SU-DHL-6 (cell line): Measurements from ENCODE around the gene RNF135.
"Not testable (repeated sequence)": the region's sequence is repeated elsewhere in the genome, so short reads cannot be mapped to it uniquely, and the experiment has no call there.

Source experiments
- H2AFZ ChIP-seq: fragments of 200-600 bp; sonication (generic); 2 replicates; pipeline ENCODE4 v1.6.1; 2014; ENCODE audit warnings: low read depth, mild to moderate bottlenecking, moderate library complexity, mixed read lengths, antibody characterized with exemption, low read length; ENCODE audit not compliant: severe bottlenecking
- H3F3A ChIP-seq: fragments of 200-600 bp; shearing (Covaris generic); 2 replicates; pipeline ENCODE4 v1.6.0; 2016; ENCODE audit warnings: antibody characterized with exemption, mild to moderate bottlenecking; ENCODE audit not compliant: insufficient read depth
- H3K27ac ChIP-seq: fragments of 200-600 bp; sonication (generic); 2 replicates; pipeline ENCODE4 v1.5.1; 2016; ENCODE audit warnings: low read depth, mild to moderate bottlenecking, low read length, moderate library complexity, mixed read lengths
- H3K27me3 ChIP-seq: fragments of 200-600 bp; sonication (generic), shearing (Covaris generic); 2 replicates; pipeline ENCODE4 v1.6.0; 2014; ENCODE audit warnings: mild to moderate bottlenecking, low read length
- H3K36me3 ChIP-seq: fragments of 200-600 bp; sonication (generic); 2 replicates; pipeline ENCODE4 v1.6.1; 2014; ENCODE audit warnings: mild to moderate bottlenecking, low read length, mixed read lengths
- H3K4me2 ChIP-seq: fragments of 300-600, 200-600 bp; shearing (Covaris generic), sonication (generic); 2 replicates; pipeline ENCODE4 v1.6.0; 2014; ENCODE audit warnings: low read length, low read depth, mild to moderate bottlenecking; ENCODE audit not compliant: poor library complexity, severe bottlenecking
- H3K4me3 ChIP-seq: fragments of 200-600 bp; sonication (generic); 2 replicates; pipeline ENCODE4 v1.5.1; 2014; ENCODE audit warnings: antibody characterized with exemption, low read length, mild to moderate bottlenecking, mixed read lengths; ENCODE audit not compliant: insufficient read depth, poor library complexity, severe bottlenecking
- H3K79me2 ChIP-seq: fragments of 200-600 bp; sonication (generic); 2 replicates; pipeline ENCODE4 v1.6.1; 2014; ENCODE audit warnings: mild to moderate bottlenecking, low read length, moderate library complexity; ENCODE audit not compliant: insufficient read depth
- H3K9ac ChIP-seq: fragments of 200-600 bp; sonication (generic); 2 replicates; pipeline ENCODE4 v1.7.0; 2014; ENCODE audit warnings: mild to moderate bottlenecking, low read length
- H3K9me2 ChIP-seq: fragments of 200-600 bp; sonication (generic); replicated peaks from 2 replicates; pipeline ENCODE4 v1.6.1; 2014; ENCODE audit warnings: low read length; ENCODE audit not compliant: insufficient read depth
- H3K9me3 ChIP-seq: fragments of 200-600 bp; sonication (generic); 2 replicates; pipeline ENCODE4 v1.6.1; 2014; ENCODE audit warnings: low read length, mixed read lengths; ENCODE audit not compliant: insufficient read depth
- H4K20me1 ChIP-seq: fragments of 200-600 bp; sonication (generic); 2 replicates; pipeline ENCODE4 v1.6.1; 2014; ENCODE audit warnings: low read depth, mild to moderate bottlenecking, antibody characterized with exemption, low read length, moderate library complexity, mixed read lengths
- CTCF ChIP-seq: fragments of 200-600 bp; sonication (generic); IDR thresholded peaks from one replicate; pipeline ENCODE4 v1.5.1; 2017; ENCODE audit warnings: antibody characterized with exemption, mild to moderate bottlenecking, low read length, moderate library complexity; ENCODE audit not compliant: insufficient read depth, poor library complexity, severe bottlenecking
- EZH2phosphoT487 ChIP-seq: fragments of 200-600 bp; sonication (generic), shearing (Covaris generic); conservative IDR thresholded peaks from 2 replicates; pipeline ENCODE4 v1.6.1; 2018; ENCODE audit warnings: mild to moderate bottlenecking, antibody characterized with exemption, low read length, moderate library complexity, mixed read lengths

The RNF135 gene

GRCh38 chr17:30975042-30975820 lies 4.4 kb downstream of the RNF135 start:
- H3K27me3 ChIP-seq: no peaks in the 10 kb centered on the region
- no peaks in the 10 kb centered on the region for H4K20me1 ChIP-seq
- H3K9me2 ChIP-seq: no peaks in the 10 kb centered on the region
- no peak overlapping the region for H2AFZ ChIP-seq
- H3K9ac ChIP-seq: no peak overlapping the region
- H3K79me2 ChIP-seq: peaks cover 54% of the 10 kb centered on the region
- TF ChIP-seq CTCF (no peak), EZH2phosphoT487 (no peak)
- no peak overlapping the region for H3K27ac ChIP-seq
- H3K4me3 ChIP-seq: no peak overlapping the region
- H3F3A ChIP-seq: peaks cover 50% of the 10 kb centered on the region
- H3K4me2 ChIP-seq: no peak overlapping the region
- no peaks in the 10 kb centered on the region for H3K36me3 ChIP-seq
- no peaks in the 10 kb centered on the region for H3K9me3 ChIP-seq

- H3K27ac ChIP-seq, H3K9me3 ChIP-seq, H3K9me2 ChIP-seq, H3K36me3 ChIP-seq, H2AFZ ChIP-seq, H3K9ac ChIP-seq, H3K4me2 ChIP-seq, H3K4me3 ChIP-seq, H4K20me1 ChIP-seq, H3K27me3 ChIP-seq: not testable (repeated sequence)
- Histone ChIP-seq H3F3A (peaks cover 17% of the 10 kb centered on the region; the same call in 1 of the 2 replicates), H3K79me2 (peaks cover 46% of the 10 kb centered on the region)
These were observed 9.1 kb downstream of the RNF135 start for GRCh38 chr17:30979919-30980318.

GRCh38 chr17:30981531-30982519 lies 11.0 kb downstream of the RNF135 start:
- Histone ChIP-seq H3K27ac (no peak overlapping the region), H4K20me1 (no peaks in the 10 kb centered on the region), H3K9me3 (no peaks in the 10 kb centered on the region), H2AFZ (no peak overlapping the region), H3K79me2 (peaks cover 31% of the 10 kb centered on the region), H3K4me2 (no peak overlapping the region), H3K27me3 (no peaks in the 10 kb centered on the region), H3K4me3 (no peak overlapping the region), H3K9ac (no peak overlapping the region), H3K36me3 (0 out of 2 replicates have a peak, but pooled peaks cover 2% of the 10 kb centered on the region), H3K9me2 (no peaks in the 10 kb centered on the region), H3F3A (peaks cover 3% of the 10 kb centered on the region; the same call in 1 of the 2 replicates)
- TF ChIP-seq CTCF (no peak), EZH2phosphoT487 (no peak)
